GM23338 (cell line): ENCODE measurements around the gene PLP2. TPM values are rescaled to one million over a fixed set of nuclear protein-coding genes. Genes with fewer than 3 reads are reported as not detected.

Experiments used
- ATAC-seq: fragments of 200-7000 bp; cut with Tn5 transposase; 3 replicates; pipeline ENCODE4 v1.9.1; 2020
- DNase-seq: peaks from one replicate; pipeline ENCODE4 v3.0.0-alpha.2; 2015; ENCODE audit warnings: low spot score
- H2AFZ ChIP-seq: fragments of 200-600 bp; sonication (generic); 2 replicates; pipeline ENCODE4 v1.8.0; 2016; ENCODE audit warnings: antibody characterized with exemption, mild to moderate bottlenecking, moderate library complexity
- H3F3A ChIP-seq: fragments of 200-600 bp; sonication (generic); replicated peaks from 2 replicates; pipeline ENCODE4 v1.8.0; 2017; ENCODE audit warnings: antibody characterized with exemption, mixed run types, low read depth
- H3K27ac ChIP-seq: fragments of 200-600 bp; sonication (generic); 2 replicates; pipeline ENCODE4 v1.6.1; 2016; ENCODE audit warnings: low read depth
- H3K27me3 ChIP-seq: fragments of 200-600 bp; sonication (generic); 2 replicates; pipeline ENCODE4 v1.8.0; 2016; ENCODE audit warnings: mild to moderate bottlenecking, mixed run types, moderate library complexity; ENCODE audit not compliant: insufficient read depth
- H3K36me3 ChIP-seq: fragments of 200-600 bp; sonication (generic); 2 replicates; pipeline ENCODE4 v1.8.0; 2016; ENCODE audit warnings: mild to moderate bottlenecking; ENCODE audit not compliant: insufficient read depth
- H3K4me1 ChIP-seq: fragments of 200-600 bp; sonication (generic); 2 replicates; pipeline ENCODE4 v1.8.0; 2016; ENCODE audit warnings: mild to moderate bottlenecking, moderate library complexity; ENCODE audit not compliant: insufficient read depth
- H3K4me2 ChIP-seq: fragments of 200-600 bp; sonication (generic); 2 replicates; pipeline ENCODE4 v1.7.1; 2017; ENCODE audit warnings: mixed run types
- H3K4me3 ChIP-seq: fragments of 200-600 bp; sonication (generic); 2 replicates; pipeline ENCODE4 v1.6.1; 2016; ENCODE audit warnings: mixed run types
- H3K79me2 ChIP-seq: fragments of 200-600 bp; sonication (generic); replicated peaks from 2 replicates; pipeline ENCODE4 v1.8.0; 2017; ENCODE audit warnings: mild to moderate bottlenecking; ENCODE audit not compliant: insufficient read depth
- H3K9me2 ChIP-seq: fragments of 200-600 bp; sonication (generic); 2 replicates; pipeline ENCODE4 v1.8.0; 2017; ENCODE audit not compliant: insufficient read depth
- H4K20me1 ChIP-seq: fragments of 200-600 bp; sonication (generic); replicated peaks from 2 replicates; pipeline ENCODE4 v1.8.0; 2017; ENCODE audit warnings: mild to moderate bottlenecking; ENCODE audit not compliant: insufficient read depth
- H3K27ac Mint-ChIP-seq: 2 replicates; pipeline ENCODE4 v1.8.0; 2020; ENCODE audit warnings: inconsistent platforms, mild to moderate bottlenecking, moderate library complexity, mixed read lengths
- H3K27me3 Mint-ChIP-seq: 3 replicates; pipeline ENCODE4 v1.8.0; 2022; ENCODE audit warnings: low read depth, mild to moderate bottlenecking, moderate library complexity, mixed read lengths, inconsistent platforms; ENCODE audit not compliant: insufficient read depth, poor library complexity
- H3K36me3 Mint-ChIP-seq: 3 replicates; pipeline ENCODE4 v1.8.0; 2021; ENCODE audit warnings: low read depth, mild to moderate bottlenecking, inconsistent platforms, moderate library complexity, mixed read lengths
- H3K4me1 Mint-ChIP-seq: 3 replicates; pipeline ENCODE4 v1.8.0; 2020; ENCODE audit warnings: mild to moderate bottlenecking, inconsistent platforms, mixed read lengths
- H3K4me3 Mint-ChIP-seq: 3 replicates; pipeline ENCODE4 v1.8.0; 2021; ENCODE audit warnings: moderate library complexity, mild to moderate bottlenecking, inconsistent platforms, mixed read lengths
- H3K9me3 Mint-ChIP-seq: 3 replicates; pipeline ENCODE4 v1.8.0; 2020; ENCODE audit warnings: moderate library complexity, mild to moderate bottlenecking, inconsistent platforms, mixed read lengths
- CREB1 ChIP-seq: fragments of 250-450 bp; sonication (Bioruptor Pico); IDR thresholded peaks from 2 replicates; pipeline ENCODE4 v1.5.0; 2020; ENCODE audit warnings: low read depth, mild to moderate bottlenecking, moderate library complexity
- CTCF ChIP-seq, 2 experiments: fragments of 200-600 bp in 1 of 2; sonication (generic) in 1 of 2; conservative IDR thresholded peaks; 2 replicates each; pipeline versions ENCODE4 v1.5.1 to v1.6.1; 2016 to 2017; ENCODE audit warnings: antibody characterized with exemption in 2 of 2, low read depth in 2 of 2, mild to moderate bottlenecking in 2 of 2, moderate library complexity in 1 of 2
- ETS1 ChIP-seq: IDR thresholded peaks from 2 replicates; pipeline ENCODE4 v1.6.1; 2016; ENCODE audit warnings: antibody characterized with exemption
- EZH2 ChIP-seq: fragments of 200-600 bp; sonication (generic); IDR thresholded peaks from one replicate; pipeline ENCODE4 v1.8.0; 2017; ENCODE audit warnings: antibody characterized with exemption, mild to moderate bottlenecking, low read depth; ENCODE audit not compliant: unreplicated experiment
- EZH2phosphoT487 ChIP-seq: fragments of 200-600 bp; sonication (generic); IDR thresholded peaks from one replicate; pipeline ENCODE4 v1.8.1; 2018; ENCODE audit warnings: antibody characterized with exemption; ENCODE audit not compliant: unreplicated experiment
- JUNB ChIP-seq: IDR thresholded peaks from one replicate; pipeline ENCODE4 v1.6.1; 2016; ENCODE audit warnings: antibody characterized with exemption; ENCODE audit not compliant: unreplicated experiment
- NANOG ChIP-seq: IDR thresholded peaks from 2 replicates; pipeline ENCODE4 v1.6.1; 2016; ENCODE audit warnings: antibody characterized with exemption, borderline replicate concordance
- POLR2AphosphoS5 ChIP-seq: IDR thresholded peaks from 2 replicates; pipeline ENCODE4 v1.6.1; 2016; ENCODE audit warnings: antibody characterized with exemption, low read depth
- STAT1 ChIP-seq: IDR thresholded peaks from one replicate; pipeline ENCODE4 v1.6.1; 2016; ENCODE audit warnings: antibody characterized with exemption; ENCODE audit not compliant: unreplicated experiment
- ZNF114 ChIP-seq: fragments of 250-450 bp; sonication (Bioruptor Pico); IDR thresholded peaks from 2 replicates; pipeline ENCODE4 v1.5.0; 2020; ENCODE audit warnings: mild to moderate bottlenecking, moderate library complexity
- ZNF462 ChIP-seq: fragments of 250-450 bp; sonication (Bioruptor Pico); IDR thresholded peaks from 2 replicates; pipeline ENCODE4 v1.5.0; 2020; ENCODE audit warnings: mild to moderate bottlenecking, moderate library complexity
- polyA plus RNA-seq: library from polyadenylated mRNA; unstranded; fragments of >200 nt; fragmentation: Nextera tagmentation; extraction: Ambion mirVana; gene quantifications from 2 replicates; pipeline ENCODE4 v1.2.1, GENCODE V29; 2016
- total RNA-seq: library from RNA; depleted of rRNA; stranded (reverse); fragments of >200 nt; shearing (Covaris generic); gene quantifications from 2 replicates; pipeline ENCODE4 v1.2.3, GENCODE V29; 2014

PLP2 gene
- total and polyA plus RNA-seq, 2 experiments from 2014 or later = 3.4 to 9.5 TPM

- H3K4me1 ChIP-seq = no peaks in the 10 kb centered on the region; the same call in 1 of the 2 replicates
- H3K9me2 ChIP-seq = no peaks in the 10 kb centered on the region
- H3K27ac Mint-ChIP-seq = no peak overlapping the region
- no peak overlapping the region for H2AFZ ChIP-seq
- ATAC-seq = no peak
- peaks cover 22% of the 10 kb centered on the region for H3K27me3 Mint-ChIP-seq
- no peaks in the 10 kb centered on the region for H3F3A ChIP-seq
- peaks cover 10% of the 10 kb centered on the region for H3K4me1 Mint-ChIP-seq
- no peaks in the 10 kb centered on the region for H3K36me3 Mint-ChIP-seq
- no peaks in the 10 kb centered on the region; the same call in 2 of the 3 replicates for H3K9me3 Mint-ChIP-seq
- H3K27ac ChIP-seq = no peak overlapping the region
- H3K4me3 ChIP-seq = no peak overlapping the region
- no peak overlapping the region for H3K4me3 Mint-ChIP-seq
- no peak overlapping the region for H3K4me2 ChIP-seq
- H3K79me2 ChIP-seq = no peaks in the 10 kb centered on the region
- DNase-seq = no peak
- TF ChIP-seq EZH2phosphoT487 (no peak), ZNF114 (CRISPR knock-in tag) (no peak), CTCF (conservative IDR thresholded peaks at IDR 0.05; ENCODE audit: low read depth in 2 of 2) (no peak), NANOG (no peak), JUNB (no peak), EZH2 (no peak)
- H3K27me3 ChIP-seq = peaks cover 62% of the 10 kb centered on the region
- no peaks in the 10 kb centered on the region for H4K20me1 ChIP-seq
- H3K36me3 ChIP-seq = no peaks in the 10 kb centered on the region
These were observed 10.8 kb upstream of the PLP2 start for GRCh38 chrX:49160908-49161307.

- H3K4me2 ChIP-seq = no peak overlapping the region
- no peak for ATAC-seq
- H3K79me2 ChIP-seq = no peaks in the 10 kb centered on the region
- no peak overlapping the region for H3K4me3 ChIP-seq
- Mint-ChIP-seq H3K4me1 (peaks cover 10% of the 10 kb centered on the region), H3K4me3 (no peak overlapping the region), H3K9me3 (no peaks in the 10 kb centered on the region; the same call in 2 of the 3 replicates), H3K27ac (no peak overlapping the region), H3K27me3 (peaks cover 26% of the 10 kb centered on the region), H3K36me3 (no peaks in the 10 kb centered on the region)
- no peaks in the 10 kb centered on the region for H3K9me2 ChIP-seq
- no peaks in the 10 kb centered on the region for H4K20me1 ChIP-seq
- H3K27me3 ChIP-seq = peaks cover 62% of the 10 kb centered on the region
- H3F3A ChIP-seq = no peaks in the 10 kb centered on the region
- DNase-seq = no peak
- no peak overlapping the region for H2AFZ ChIP-seq
- no peak overlapping the region for H3K27ac ChIP-seq
- no peaks in the 10 kb centered on the region; the same call in 1 of the 2 replicates for H3K4me1 ChIP-seq
- no peaks in the 10 kb centered on the region for H3K36me3 ChIP-seq
- no peak for TF ChIP-seq CTCF (conservative IDR thresholded peaks at IDR 0.05; ENCODE audit: low read depth in 2 of 2)
- TF ChIP-seq STAT1 = no peak
- no peak for TF ChIP-seq POLR2AphosphoS5
- TF ChIP-seq JUNB = no peak
- TF ChIP-seq CREB1 (CRISPR knock-in tag) = no peak
- TF ChIP-seq ETS1 = no peak
- TF ChIP-seq ZNF462 = no peak
- TF ChIP-seq EZH2phosphoT487 = no peak
- no peak for TF ChIP-seq ZNF114 (CRISPR knock-in tag)
These were observed 10.1 kb upstream of the PLP2 start for GRCh38 chrX:49161632-49162031.
